NOMO-1 treated with DMSO at 0.1 percent for 48 hours (cell line): ENCODE measurements around the gene MAGEA9.
"Not testable (repeated sequence)": the region's sequence is repeated elsewhere in the genome, so short reads cannot be mapped to it uniquely, and the experiment has no call there.

Experiments used
- DNase-seq: peaks from one replicate; lab custom pipeline; 2025; ENCODE audit not compliant: unreplicated experiment; lab: John Stamatoyannopoulos, UW

MAGEA9 gene, protein sequence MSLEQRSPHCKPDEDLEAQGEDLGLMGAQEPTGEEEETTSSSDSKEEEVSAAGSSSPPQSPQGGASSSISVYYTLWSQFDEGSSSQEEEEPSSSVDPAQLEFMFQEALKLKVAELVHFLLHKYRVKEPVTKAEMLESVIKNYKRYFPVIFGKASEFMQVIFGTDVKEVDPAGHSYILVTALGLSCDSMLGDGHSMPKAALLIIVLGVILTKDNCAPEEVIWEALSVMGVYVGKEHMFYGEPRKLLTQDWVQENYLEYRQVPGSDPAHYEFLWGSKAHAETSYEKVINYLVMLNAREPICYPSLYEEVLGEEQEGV

DNA sequence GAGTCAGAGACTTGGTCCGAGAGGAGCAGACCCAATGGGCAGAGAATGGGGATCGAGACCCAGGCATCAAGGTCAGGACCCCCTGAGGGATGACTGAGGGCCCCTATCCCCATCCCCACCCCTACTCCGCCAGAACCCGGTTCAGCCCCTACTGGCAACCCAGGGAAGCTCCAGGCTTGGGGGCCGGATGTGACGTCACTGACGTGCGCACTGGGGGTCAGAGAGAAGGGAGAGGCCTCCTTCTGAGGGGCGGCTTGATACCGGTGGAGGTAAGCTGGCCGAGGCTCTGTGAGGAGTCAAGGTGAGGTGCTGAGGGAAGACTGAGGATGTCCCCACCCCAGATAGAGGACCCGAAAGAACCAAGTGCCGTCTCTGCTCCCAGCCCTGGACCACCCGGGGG lies at the start of gene MAGEA9:
MAGEA9 (plus strand) TSS at position 204 of the 400 bp plus-strand sequence. CDS start 4,281 bp downstream, outside the sequence.
- DNase-seq = not testable (repeated sequence)

DNA sequence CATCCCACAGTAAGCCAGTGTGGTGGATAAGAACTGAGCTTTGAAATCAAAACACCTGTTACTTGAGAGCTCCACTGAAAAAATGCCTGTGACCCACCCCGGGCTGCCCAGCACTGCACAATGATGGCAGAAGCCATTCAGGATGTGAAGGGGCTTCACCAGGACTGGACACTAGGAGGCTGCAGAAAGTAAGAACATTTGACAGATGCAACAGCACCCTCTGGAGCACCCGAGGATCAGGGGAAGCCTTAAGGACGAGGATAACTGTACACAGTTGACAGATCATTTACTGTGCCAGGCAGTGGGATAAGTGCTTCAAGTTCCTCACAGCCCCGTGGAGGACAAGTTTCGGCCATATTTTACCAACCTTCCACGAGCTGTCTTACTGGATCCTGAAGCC lies 39.5 kb upstream of the MAGEA9 start:
- DNase-seq = not testable (repeated sequence)

DNA sequence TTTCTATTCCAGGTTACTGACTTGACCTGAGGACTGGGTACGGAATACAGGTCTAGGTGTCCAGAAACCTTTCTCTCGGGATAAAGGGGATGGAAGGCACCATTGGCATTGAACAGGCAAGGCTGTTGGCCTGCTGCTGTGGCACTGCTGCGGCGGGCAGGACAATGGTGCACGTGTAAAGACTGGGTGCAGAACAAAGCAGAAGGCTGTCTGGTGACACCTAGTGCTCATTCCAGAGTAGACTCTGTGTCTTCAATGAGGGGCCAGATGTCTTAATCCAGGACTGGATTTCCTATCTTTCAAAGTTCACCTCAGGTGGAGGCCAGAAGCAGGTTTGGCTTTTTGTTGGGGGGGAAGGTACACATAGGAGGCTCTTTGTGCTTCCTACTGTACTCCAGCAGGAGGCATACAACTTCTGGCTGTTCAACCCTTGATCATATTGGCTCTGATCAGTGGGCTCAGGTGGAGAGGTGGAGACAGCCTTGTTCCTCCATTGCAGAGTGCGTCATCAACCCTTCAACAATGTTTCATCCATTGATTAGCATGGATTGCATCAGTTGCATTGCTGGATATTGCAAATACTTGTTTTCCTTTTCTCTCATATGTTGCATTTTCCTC lies 35.2 kb upstream of the MAGEA9 start:
- DNase-seq = not testable (repeated sequence)

DNA sequence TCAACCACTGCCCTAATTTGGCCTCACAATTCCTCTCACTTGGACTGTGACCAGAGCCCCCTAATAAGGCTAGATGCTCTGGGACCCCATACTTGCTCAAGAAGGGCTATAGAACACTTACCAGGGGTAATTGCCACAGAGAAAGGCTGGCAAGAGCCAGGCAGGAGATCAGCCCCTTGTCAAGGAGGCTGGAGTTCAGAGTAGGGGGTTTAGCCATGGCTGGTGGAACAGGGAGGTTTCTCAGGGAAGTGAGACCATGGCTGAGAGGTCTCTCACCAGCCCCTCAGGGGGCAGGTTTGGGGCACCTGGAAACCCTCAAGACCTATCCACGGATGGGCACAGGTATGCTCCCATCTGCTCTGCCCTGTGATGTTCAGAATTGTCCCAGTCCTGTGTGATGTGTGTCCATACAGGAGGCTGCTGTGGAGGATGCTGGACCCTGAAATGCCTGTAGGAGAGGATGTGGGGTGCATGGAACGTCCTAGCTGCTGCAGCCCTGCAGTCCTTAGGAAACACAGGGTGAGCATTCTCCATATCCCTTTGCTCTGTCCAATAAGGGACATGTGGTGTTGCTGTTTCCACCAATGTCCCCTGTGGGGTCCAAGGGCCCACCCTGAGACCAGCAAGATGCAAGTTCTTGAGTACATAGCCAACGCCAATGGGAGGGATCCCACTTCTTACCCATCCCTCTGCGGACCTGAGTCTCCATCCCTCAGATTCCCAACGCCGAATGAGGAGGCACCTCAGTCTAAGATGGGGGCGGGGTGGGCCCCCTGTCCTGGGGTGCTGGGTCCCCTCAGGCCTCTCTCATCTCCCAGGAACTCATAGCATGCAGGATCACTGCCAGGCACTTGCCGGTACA lies 24.3 kb upstream of the MAGEA9 start:
- DNase-seq = no peak

DNA sequence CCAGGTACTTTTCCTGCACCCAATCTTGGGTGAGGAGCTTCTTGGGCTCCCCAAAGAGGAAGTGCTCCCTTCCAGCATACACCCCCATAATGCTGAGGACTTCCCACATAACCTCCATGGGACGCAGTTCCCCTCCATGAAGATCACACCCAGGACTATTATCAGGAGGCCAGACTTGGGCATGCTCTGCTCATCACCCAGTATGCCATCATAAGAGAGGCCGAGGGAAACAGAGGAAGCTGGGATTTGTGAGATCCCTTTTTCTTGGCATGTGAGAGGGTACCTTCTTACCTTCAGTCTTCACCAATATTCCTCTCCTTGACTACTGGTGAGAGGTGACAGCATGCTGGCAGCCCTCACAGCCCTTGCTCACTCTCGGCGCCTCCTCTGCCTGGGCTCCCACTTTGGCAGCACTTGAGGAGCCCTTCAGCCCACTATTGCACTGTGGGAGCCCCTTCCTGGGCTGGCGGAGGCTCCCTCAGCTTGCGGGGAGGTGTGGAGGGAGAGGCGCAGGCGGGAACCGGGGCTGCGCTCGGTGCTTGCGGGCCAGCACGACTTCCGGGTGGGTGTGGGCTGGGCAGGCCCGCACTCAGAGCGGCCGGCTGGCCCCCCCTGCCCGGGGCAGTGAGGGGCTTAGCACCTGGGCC lies 23.5 kb upstream of the MAGEA9 start:
- DNase-seq = no peak

DNA sequence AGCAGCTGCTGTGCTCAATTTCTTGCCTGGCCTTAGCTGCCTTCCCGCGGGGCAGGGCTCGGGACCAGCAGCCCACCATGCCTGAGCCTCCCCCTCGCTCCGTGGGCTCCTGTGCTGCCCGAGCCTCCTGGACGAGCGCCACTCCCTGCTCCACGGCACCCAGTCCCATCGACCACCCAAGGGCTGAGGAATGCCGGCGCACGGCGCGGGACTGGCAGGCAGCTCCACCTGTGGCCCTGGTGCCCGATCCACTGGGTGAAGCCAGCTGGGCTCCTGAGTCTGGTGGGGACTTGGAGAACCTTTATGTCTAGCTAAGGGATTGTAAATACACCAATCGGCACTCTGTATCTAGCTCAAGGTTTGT lies 23.0 kb upstream of the MAGEA9 start:
- DNase-seq = not testable (repeated sequence)

DNA sequence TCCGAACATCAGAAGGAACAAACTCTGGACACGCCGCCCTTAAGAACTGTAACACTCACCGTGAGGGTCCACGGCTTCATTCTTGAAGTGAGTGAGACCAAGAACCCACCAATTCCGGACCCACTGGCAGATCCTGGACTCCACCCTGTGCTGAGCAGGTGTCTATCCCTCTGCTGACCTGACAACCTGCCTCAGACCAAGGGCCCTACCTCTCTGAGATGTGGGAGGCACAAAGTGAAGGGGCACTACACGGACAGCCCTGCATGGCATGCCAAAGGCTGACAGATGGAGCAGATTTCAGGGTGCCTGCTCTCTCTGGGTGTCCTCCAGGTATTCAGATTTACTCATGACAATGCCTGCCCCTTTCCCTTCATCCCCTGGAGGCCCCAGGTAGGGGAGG lies 21.9 kb upstream of the MAGEA9 start:
- no peak for DNase-seq

DNA sequence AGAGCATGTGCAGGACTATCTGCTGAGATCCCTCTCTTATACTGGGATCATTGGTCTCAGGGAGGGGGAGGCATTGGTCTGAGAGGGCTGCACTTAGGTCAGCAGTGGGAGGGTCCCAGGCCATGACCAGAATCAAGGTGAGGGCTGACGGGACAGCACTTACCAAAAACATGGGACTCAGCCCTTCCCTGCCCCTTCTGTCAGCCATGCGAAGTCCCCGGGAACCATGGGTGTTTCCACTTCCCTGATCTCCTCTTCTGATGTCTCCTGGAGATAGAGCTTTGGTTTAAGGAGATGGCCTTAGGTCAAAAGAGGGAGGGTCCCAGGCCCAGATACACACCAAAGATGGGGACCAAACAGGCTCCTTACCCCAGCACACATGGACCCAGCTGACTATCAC lies 20.8 kb upstream of the MAGEA9 start:
- DNase-seq = no peak

DNA sequence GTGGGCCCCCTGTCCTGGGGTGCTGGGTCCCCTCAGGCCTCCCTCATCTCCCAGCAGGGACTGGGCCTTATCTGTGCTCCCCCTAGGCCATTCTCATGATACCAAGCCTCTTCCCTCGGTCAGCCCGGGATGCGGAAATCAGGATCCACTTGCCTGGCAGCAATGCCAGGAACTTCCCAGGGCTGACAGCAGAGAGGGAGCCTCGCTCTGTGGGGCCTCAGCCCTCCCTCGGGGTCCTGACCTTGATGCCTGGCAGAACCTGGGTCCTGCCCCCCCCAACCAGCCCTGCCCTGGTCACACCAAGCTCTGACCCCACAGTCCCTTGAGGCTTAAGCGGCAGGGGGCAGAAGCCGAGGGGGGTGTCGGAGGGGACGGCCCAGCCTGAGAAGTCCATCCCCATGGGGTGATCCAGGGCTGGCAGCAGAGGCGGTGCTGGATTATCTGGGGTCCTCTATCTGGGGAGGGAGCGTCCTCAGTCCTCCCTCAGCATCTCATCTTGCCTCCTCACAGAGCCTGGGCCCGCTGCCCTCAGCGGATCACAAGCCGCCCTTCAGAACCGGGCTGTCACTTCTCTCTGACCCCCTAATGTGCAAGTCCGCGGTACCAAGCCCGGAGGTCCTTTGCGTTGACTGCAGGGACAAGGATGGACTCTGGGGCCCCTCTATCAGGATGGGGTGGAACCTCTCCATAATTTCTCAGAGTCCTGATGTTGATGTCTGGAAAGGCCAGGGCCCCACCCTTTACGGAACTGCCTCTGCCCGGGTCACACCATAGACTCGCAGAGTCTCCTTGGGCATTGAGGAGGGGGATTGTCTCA lies 19.7 kb upstream of the MAGEA9 start:
- DNase-seq = not testable (repeated sequence)

DNA sequence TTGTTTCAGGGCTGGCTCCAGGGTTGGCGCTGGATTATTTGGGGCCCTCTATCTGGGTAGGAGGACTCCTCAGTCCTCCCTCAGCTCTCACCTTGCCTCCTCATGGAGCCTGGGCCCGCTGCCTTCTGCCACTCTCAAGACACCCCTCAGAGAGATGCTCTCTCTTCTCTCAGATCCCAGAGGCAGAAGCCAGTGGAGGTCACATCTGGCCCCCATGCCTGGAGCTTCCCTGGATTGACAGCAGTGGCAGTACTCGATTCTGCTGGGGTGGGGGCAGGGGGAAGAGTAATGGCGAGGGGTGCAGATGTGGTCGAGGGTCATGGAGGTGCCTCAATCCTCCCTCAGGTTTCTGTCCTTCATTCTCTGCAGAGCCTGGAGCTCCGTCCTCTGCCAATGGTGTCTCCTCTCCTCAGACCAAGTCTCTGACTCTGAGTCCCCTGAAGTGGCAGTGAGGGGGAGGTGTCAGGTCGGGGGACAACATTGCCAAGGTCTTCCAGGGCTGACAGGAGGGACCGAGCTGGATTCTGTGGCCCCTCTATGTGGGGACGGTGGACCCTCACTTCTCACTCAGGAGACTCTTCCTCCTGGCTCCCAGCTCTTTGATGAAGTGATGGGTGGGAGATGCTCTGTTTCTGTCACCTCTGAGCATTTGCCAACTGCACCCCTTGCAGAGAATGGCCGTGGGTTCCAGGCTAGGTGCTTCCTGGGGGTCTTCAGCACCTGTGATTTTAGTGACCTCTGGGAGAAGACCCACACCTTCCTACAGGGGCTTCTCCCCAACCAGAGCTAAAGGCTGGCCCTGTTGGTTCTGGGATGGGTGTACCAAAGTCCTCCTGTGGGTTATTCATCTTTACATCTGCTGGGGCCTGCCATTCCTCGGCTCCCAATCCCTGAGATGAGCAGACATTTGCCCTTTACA lies 18.8 kb upstream of the MAGEA9 start:
- no peak for DNase-seq

DNA sequence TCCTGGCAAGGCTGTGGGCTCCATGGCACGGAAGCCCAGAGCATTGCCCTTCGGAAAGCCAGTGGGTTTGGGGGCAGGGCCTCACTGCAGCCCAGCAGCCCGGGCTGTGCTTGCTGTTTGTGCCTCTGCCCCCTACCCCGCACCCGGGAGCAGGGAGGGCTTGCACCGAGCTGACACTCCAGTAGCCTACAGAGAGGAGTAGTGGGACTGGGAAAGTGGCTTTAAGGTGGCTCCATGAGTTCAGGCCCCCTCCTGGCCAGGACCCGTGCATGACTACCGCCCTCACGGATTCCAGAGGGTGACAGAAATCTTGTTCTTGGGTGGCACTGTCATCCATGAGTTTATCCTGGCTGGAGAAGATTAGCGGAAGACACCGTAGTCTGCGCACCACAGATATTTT lies 11.4 kb upstream of the MAGEA9 start:
- DNase-seq = not testable (repeated sequence)

DNA sequence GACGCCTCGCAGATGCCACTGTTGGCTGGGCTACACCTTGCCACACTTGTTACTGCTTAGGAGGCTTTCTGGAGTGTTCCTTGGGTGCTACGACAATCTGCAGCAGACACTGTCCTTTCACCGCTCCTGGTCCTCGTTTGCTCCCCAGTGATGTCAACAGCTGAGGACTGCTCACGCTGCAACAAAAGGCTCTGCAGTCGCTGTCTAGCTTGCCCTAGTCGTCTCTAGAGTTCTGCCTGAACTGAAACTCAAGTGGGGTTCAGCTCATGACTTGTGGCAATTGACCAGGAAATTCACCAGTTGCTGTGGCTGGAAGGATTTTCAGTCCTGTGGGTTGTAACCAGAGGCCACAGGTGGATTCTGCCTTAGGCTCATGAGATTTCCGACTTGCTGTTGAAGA lies 8.7 kb upstream of the MAGEA9 start:
- not testable (repeated sequence) for DNase-seq

DNA sequence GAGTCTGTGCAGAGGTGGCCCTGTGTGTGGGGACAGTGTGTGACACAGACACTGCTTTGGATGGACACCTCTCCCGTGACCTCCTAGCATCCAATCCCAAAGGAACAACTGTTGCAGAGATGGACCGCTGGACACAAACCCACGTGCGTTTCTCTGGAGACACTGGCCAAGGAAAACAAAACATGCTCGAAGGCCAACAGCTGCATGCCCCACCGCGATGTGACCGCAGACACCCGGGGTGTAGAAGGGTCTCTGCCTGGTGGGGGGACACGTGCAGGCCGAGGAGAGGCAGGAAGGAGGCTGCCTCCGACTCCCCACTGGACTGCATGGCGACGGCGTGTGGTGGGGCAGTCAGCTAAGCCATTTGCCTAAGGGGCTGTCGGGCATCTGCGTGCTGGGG lies 8.0 kb upstream of the MAGEA9 start, which contains the start of gene HSFX1:
HSFX1 (plus strand) TSS at position 301 of the 400 bp plus-strand sequence. CDS start 614 bp downstream, outside the sequence.
- not testable (repeated sequence) for DNase-seq

DNA sequence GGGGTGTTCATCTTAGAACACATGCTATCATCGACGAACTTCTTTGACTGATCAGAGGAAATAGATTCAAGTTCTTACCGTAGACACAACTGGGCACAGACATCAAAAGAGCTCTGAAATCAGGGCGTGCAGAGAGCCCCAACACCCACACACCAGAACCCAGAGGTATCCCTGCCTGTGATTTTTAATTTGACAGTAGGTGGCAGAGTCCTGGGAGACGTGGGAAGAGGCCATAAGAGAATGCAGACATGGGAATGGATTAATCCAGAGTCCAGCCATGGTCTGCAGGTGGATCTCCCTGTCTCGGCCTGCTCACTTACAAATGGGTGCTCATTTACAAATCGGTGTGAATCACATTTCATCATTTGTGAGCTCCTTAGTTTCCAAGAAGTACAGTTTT lies 3.7 kb upstream of the MAGEA9 start:
- DNase-seq = not testable (repeated sequence)

DNA sequence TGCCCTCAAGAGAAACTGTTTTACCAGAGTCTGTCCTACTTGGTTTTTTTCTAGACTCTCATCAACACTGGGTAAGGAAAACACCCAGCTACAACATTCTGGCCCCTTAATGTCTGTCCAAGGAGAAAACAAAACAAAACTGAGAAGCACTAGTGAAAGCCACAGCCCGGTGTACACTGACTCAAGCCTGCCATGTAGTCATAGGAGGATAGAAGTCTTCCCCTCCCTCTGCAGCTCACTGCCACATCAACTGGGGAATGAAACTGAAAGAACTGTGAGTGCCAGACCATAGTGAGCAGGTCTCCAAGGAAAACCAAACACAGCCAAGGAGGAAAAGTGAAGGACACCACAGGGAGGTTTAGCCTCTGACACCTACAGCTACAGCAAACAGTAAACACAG lies 13.8 kb downstream of the MAGEA9 start:
- not testable (repeated sequence) for DNase-seq

DNA sequence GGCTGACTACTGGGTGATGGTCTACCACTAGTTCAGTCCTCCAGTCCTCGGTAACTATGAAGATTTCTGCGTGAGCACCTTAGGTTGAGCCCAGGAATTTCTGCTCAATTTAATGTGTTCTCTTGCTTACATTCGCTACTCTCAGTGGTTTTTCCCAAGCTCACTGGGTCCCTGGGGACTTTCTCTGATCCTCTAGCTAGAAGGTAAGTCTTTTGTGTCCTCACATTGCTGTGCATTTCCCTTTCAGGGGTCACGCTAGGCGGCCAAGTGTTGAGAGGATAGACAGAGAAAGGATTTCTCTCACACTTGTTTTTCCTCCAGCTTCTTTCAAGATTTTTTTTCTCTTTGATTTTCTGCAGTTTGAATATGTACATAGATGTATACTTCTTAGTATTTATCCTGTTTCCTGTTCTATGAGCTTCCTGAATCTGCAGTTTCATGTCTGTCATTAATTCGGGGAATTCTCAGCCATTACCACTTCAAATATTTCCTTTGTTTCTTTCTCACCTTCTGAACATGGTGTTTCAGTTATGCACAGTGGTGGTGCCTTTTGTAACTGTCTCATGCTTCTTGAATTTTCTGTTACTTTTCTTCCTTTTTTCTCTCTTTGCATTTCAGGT lies 17.5 kb downstream of the MAGEA9 start:
- no peak for DNase-seq

DNA sequence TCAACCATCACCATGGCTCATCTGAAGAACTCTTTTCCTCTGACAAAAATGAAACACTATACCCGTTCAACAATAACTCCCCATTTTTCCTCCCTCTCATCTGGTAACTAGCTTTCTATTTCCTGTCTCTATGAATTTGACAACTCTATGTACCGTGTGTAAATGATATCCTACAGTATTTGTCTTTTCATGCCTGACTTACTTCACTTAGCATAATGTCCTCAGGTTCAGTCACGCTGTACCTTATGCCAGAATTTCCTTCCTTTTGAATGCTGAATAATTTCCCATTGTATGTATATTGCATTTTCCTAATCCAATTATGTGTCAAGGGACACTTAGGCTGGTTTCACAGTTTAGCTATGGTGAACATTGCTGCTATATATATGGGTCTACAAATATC lies 18.2 kb downstream of the MAGEA9 start:
- DNase-seq = no peak

DNA sequence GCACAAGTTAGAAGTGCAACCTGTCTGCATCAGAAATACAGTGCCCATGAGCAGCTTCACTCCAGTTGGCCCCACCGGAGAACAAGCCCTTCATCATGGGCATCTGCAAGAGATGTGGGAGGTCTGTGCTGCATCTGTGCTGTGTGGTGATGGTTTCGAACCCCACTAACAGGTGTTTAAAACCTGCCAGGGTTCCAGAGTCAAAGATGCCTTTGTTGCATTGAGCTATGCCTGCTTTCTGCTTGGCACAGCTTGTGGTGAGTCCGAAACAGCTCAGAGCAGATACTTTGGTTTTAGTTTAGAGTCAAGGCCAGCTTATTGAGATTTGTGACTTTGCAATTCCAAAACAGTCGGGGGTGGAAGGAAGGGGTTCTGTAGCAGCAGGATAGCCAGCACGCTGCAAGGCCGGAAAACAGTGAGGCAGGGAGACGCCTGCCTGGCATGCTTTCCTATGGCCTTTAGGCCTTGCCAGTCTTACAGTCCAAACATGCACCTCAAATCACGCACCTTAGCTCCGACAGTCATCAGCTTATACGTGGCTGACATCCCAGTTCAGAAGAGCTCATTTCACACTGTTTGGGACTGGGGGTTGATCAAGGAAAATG lies 21.8 kb downstream of the MAGEA9 start:
- DNase-seq = no peak
